Measurements from ENCODE around the gene HELZ2.

- TF ChIP-seq, protein P1, sequence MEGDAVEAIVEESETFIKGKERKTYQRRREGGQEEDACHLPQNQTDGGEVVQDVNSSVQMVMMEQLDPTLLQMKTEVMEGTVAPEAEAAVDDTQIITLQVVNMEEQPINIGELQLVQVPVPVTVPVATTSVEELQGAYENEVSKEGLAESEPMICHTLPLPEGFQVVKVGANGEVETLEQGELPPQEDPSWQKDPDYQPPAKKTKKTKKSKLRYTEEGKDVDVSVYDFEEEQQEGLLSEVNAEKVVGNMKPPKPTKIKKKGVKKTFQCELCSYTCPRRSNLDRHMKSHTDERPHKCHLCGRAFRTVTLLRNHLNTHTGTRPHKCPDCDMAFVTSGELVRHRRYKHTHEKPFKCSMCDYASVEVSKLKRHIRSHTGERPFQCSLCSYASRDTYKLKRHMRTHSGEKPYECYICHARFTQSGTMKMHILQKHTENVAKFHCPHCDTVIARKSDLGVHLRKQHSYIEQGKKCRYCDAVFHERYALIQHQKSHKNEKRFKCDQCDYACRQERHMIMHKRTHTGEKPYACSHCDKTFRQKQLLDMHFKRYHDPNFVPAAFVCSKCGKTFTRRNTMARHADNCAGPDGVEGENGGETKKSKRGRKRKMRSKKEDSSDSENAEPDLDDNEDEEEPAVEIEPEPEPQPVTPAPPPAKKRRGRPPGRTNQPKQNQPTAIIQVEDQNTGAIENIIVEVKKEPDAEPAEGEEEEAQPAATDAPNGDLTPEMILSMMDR (IDR thresholded peaks at IDR 0.05) = no peak
- TF ChIP-seq, protein P2, sequence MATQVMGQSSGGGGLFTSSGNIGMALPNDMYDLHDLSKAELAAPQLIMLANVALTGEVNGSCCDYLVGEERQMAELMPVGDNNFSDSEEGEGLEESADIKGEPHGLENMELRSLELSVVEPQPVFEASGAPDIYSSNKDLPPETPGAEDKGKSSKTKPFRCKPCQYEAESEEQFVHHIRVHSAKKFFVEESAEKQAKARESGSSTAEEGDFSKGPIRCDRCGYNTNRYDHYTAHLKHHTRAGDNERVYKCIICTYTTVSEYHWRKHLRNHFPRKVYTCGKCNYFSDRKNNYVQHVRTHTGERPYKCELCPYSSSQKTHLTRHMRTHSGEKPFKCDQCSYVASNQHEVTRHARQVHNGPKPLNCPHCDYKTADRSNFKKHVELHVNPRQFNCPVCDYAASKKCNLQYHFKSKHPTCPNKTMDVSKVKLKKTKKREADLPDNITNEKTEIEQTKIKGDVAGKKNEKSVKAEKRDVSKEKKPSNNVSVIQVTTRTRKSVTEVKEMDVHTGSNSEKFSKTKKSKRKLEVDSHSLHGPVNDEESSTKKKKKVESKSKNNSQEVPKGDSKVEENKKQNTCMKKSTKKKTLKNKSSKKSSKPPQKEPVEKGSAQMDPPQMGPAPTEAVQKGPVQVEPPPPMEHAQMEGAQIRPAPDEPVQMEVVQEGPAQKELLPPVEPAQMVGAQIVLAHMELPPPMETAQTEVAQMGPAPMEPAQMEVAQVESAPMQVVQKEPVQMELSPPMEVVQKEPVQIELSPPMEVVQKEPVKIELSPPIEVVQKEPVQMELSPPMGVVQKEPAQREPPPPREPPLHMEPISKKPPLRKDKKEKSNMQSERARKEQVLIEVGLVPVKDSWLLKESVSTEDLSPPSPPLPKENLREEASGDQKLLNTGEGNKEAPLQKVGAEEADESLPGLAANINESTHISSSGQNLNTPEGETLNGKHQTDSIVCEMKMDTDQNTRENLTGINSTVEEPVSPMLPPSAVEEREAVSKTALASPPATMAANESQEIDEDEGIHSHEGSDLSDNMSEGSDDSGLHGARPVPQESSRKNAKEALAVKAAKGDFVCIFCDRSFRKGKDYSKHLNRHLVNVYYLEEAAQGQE (IDR thresholded peaks at IDR 0.05; ENCODE audit: low read depth, low read length) = no peak
- no peak for TF ChIP-seq GATA2 (CRISPR knock-in tag; IDR thresholded peaks at IDR 0.05)
- no peak for TF ChIP-seq NFIC (IDR thresholded peaks at IDR 0.05; ENCODE audit: borderline replicate concordance)
- no peak for TF ChIP-seq POLR2AphosphoS5 (IDR thresholded peaks at IDR 0.05; ENCODE audit: low read depth, low read length)
- TF ChIP-seq TAF1 (IDR thresholded peaks at IDR 0.05; ENCODE audit: borderline replicate concordance, low read depth, low read length) = no peak
- TF ChIP-seq SIN3A (IDR thresholded peaks at IDR 0.05; ENCODE audit: borderline replicate concordance, low read depth, low read length) = no peak
- TF ChIP-seq, protein P3, sequence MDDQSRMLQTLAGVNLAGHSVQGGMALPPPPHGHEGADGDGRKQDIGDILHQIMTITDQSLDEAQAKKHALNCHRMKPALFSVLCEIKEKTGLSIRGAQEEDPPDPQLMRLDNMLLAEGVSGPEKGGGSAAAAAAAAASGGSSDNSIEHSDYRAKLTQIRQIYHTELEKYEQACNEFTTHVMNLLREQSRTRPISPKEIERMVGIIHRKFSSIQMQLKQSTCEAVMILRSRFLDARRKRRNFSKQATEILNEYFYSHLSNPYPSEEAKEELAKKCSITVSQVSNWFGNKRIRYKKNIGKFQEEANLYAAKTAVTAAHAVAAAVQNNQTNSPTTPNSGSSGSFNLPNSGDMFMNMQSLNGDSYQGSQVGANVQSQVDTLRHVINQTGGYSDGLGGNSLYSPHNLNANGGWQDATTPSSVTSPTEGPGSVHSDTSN (IDR thresholded peaks at IDR 0.05) = no peak
- no peak for TF ChIP-seq MAX (IDR thresholded peaks at IDR 0.05; ENCODE audit: low read depth)
- TF ChIP-seq RCOR1 (IDR thresholded peaks at IDR 0.05; ENCODE audit: low read length) = no peak
- TF ChIP-seq TCF12 (IDR thresholded peaks at IDR 0.05) = no peak
Measured at GRCh38 chr20:63536997-63537524, 37.0 kb downstream of the HELZ2 start, which contains the start of gene PTK6.

Data from SK-N-SH (cell line).